ENCODE measurements around the gene KBTBD8. TPM values are rescaled to one million over a fixed set of nuclear protein-coding genes. Genes with fewer than 3 reads are reported as not detected.

KBTBD8 gene
- total and polyA plus RNA-seq, 4 donors, result 0.08 to 14.2 (median 1.3) TPM

GRCh38 chr3:67045711-67046465 lies 47.8 kb downstream of the KBTBD8 start:
- no peak for DNase-seq (ENCODE audit: low spot score)
- Histone ChIP-seq H3K9me3 (ENCODE audit: control insufficient read depth in 4 of 4, low read length in 3 of 4) (no peaks in the 10 kb centered on the region), H3K4me3 (ENCODE audit: low read depth in 1 of 3, low read length in 3 of 3) (no peak overlapping the region), H3K36me3 (ENCODE audit: control insufficient read depth in 4 of 4, insufficient read depth in 3 of 4, low read depth in 1 of 4, low read length in 3 of 4) (no peaks in the 10 kb centered on the region), H3K9ac (ENCODE audit: low read depth in 1 of 2, low read length in 2 of 2) (no peak overlapping the region), H3K4me1 (ENCODE audit: control insufficient read depth in 4 of 4, insufficient read depth in 4 of 4, low read length in 3 of 4) (no peaks in the 10 kb centered on the region), H3K27me3 (ENCODE audit: control insufficient read depth in 4 of 4, insufficient read depth in 4 of 4, low read length in 3 of 4) (no peaks in the 10 kb centered on the region), H3K27ac (ENCODE audit: low read depth in 1 of 2, low read length in 2 of 2) (no peak overlapping the region)
- TF ChIP-seq HNF4G (IDR thresholded peaks at IDR 0.05) (no peak), NR2F2 (IDR thresholded peaks at IDR 0.05) (no peak), FOXA1 (IDR thresholded peaks at IDR 0.05) (no peak), TAF1 (conservative IDR thresholded peaks at IDR 0.05) (no peak), REST (IDR thresholded peaks at IDR 0.05) (no peak), SP1 (IDR thresholded peaks at IDR 0.05) (no peak), HNF4A (conservative IDR thresholded peaks at IDR 0.05) (no peak), GABPA (IDR thresholded peaks at IDR 0.05 in 1 of 2, conservative IDR thresholded peaks at IDR 0.05 in 1 of 2) (no peak), FOXA2 (IDR thresholded peaks at IDR 0.05) (no peak), RAD21 (IDR thresholded peaks at IDR 0.05) (no peak), YY1 (IDR thresholded peaks at IDR 0.05) (no peak), ATF3 (IDR thresholded peaks at IDR 0.05) (no peak)
- TF ChIP-seq, protein P1, sequence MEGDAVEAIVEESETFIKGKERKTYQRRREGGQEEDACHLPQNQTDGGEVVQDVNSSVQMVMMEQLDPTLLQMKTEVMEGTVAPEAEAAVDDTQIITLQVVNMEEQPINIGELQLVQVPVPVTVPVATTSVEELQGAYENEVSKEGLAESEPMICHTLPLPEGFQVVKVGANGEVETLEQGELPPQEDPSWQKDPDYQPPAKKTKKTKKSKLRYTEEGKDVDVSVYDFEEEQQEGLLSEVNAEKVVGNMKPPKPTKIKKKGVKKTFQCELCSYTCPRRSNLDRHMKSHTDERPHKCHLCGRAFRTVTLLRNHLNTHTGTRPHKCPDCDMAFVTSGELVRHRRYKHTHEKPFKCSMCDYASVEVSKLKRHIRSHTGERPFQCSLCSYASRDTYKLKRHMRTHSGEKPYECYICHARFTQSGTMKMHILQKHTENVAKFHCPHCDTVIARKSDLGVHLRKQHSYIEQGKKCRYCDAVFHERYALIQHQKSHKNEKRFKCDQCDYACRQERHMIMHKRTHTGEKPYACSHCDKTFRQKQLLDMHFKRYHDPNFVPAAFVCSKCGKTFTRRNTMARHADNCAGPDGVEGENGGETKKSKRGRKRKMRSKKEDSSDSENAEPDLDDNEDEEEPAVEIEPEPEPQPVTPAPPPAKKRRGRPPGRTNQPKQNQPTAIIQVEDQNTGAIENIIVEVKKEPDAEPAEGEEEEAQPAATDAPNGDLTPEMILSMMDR (IDR thresholded peaks at IDR 0.05; ENCODE audit: low read depth, low read length, missing input control), result no peak
- TF ChIP-seq, protein P2, sequence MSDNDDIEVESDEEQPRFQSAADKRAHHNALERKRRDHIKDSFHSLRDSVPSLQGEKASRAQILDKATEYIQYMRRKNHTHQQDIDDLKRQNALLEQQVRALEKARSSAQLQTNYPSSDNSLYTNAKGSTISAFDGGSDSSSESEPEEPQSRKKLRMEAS (IDR thresholded peaks at IDR 0.05), result no peak
- 81% methylated on average over 5 of the region's 5 CpGs for WGBS

GRCh38 chr3:67047051-67047450 lies 48.9 kb downstream of the KBTBD8 start:
- Histone ChIP-seq H3K4me1 (ENCODE audit: control insufficient read depth in 4 of 4, insufficient read depth in 4 of 4, low read length in 3 of 4) (no peaks in the 10 kb centered on the region), H3K36me3 (ENCODE audit: control insufficient read depth in 4 of 4, insufficient read depth in 3 of 4, low read depth in 1 of 4, low read length in 3 of 4) (no peaks in the 10 kb centered on the region), H3K4me3 (ENCODE audit: low read depth in 1 of 3, low read length in 3 of 3) (no peak overlapping the region), H3K27ac (ENCODE audit: low read depth in 1 of 2, low read length in 2 of 2) (no peak overlapping the region), H3K27me3 (ENCODE audit: control insufficient read depth in 4 of 4, insufficient read depth in 4 of 4, low read length in 3 of 4) (no peaks in the 10 kb centered on the region), H3K9me3 (ENCODE audit: control insufficient read depth in 4 of 4, low read length in 3 of 4) (no peaks in the 10 kb centered on the region), H3K9ac (ENCODE audit: low read depth in 1 of 2, low read length in 2 of 2) (no peak overlapping the region)
- 70% methylated on average over 2 of the region's 2 CpGs for WGBS
- DNase-seq (ENCODE audit: low spot score), result no peak
- TF ChIP-seq ATF3 (IDR thresholded peaks at IDR 0.05) (no peak), YY1 (IDR thresholded peaks at IDR 0.05) (no peak), SP1 (IDR thresholded peaks at IDR 0.05) (no peak), RAD21 (IDR thresholded peaks at IDR 0.05) (no peak), TAF1 (conservative IDR thresholded peaks at IDR 0.05) (no peak), REST (IDR thresholded peaks at IDR 0.05) (no peak), EGR1 (IDR thresholded peaks at IDR 0.05; ENCODE audit: low read depth in 2 of 2) (no peak), GABPA (IDR thresholded peaks at IDR 0.05 in 1 of 2, conservative IDR thresholded peaks at IDR 0.05 in 1 of 2) (no peak), HNF4G (IDR thresholded peaks at IDR 0.05) (no peak), NR2F2 (IDR thresholded peaks at IDR 0.05) (no peak), HNF4A (conservative IDR thresholded peaks at IDR 0.05) (no peak)
- TF ChIP-seq, protein P2 (IDR thresholded peaks at IDR 0.05), result no peak
- TF ChIP-seq, protein P3, sequence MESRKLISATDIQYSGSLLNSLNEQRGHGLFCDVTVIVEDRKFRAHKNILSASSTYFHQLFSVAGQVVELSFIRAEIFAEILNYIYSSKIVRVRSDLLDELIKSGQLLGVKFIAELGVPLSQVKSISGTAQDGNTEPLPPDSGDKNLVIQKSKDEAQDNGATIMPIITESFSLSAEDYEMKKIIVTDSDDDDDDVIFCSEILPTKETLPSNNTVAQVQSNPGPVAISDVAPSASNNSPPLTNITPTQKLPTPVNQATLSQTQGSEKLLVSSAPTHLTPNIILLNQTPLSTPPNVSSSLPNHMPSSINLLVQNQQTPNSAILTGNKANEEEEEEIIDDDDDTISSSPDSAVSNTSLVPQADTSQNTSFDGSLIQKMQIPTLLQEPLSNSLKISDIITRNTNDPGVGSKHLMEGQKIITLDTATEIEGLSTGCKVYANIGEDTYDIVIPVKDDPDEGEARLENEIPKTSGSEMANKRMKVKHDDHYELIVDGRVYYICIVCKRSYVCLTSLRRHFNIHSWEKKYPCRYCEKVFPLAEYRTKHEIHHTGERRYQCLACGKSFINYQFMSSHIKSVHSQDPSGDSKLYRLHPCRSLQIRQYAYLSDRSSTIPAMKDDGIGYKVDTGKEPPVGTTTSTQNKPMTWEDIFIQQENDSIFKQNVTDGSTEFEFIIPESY (IDR thresholded peaks at IDR 0.05), result no peak
